GM12878 (cell line): ENCODE measurements around the gene BNIP5. TPM values are rescaled to one million over a fixed set of nuclear protein-coding genes. Genes with fewer than 3 reads are reported as not detected.

Source experiments
- ATAC-seq: fragments of 200-7000 bp; cut with Tn5 transposase; 3 replicates; pipeline ENCODE4 v1.9.1; 2020; ENCODE audit warnings: mild to moderate bottlenecking, moderate library complexity
- BruUV-seq: library from RNA; stranded (reverse); fragments of 400-500 nt; replicated peaks from 2 replicates; lab custom pipeline; 2021; lab: Mats Ljungman, UMichigan
- CTCF ChIA-PET: fragments of 300-600 bp; sonication (Branson Sonifier 250); formaldehyde crosslinking; extraction: SDS; loops from one replicate; lab custom pipeline; 2021; ENCODE audit warnings: inconsistent platforms; lab: Yijun Ruan, JAX
- POLR2A ChIA-PET: fragments of 350-600 bp; formaldehyde crosslinking; extraction: SDS; loops from one replicate; lab custom pipeline; 2021; ENCODE audit warnings: inconsistent platforms; lab: Charles Lee
- RAD21 ChIA-PET: fragments of 300-600 bp; sonication (Branson Sonifier 250); formaldehyde crosslinking; loops from one replicate; lab custom pipeline; 2023; ENCODE audit warnings: antibody characterized with exemption; ENCODE audit not compliant: unreplicated experiment; lab: Charles Lee
- SMC1A ChIA-PET: fragments of 300-600 bp; sonication (Branson Sonifier 250); formaldehyde crosslinking; loops from one replicate; lab custom pipeline; 2023; ENCODE audit not compliant: unreplicated experiment, uncharacterized antibody; lab: Charles Lee
- DNase-seq: peaks from one replicate; pipeline ENCODE4 v3.0.0-alpha.2; 2011; ENCODE audit warnings: low read depth, low spot score
- FAIRE-seq: peaks from 3 replicates; lab custom pipeline; 2011; peaks lifted over from hg19 to GRCh38; lab: Jason Lieb, UNC
- H2AFZ ChIP-seq: 2 replicates; pipeline ENCODE4 v1.6.0; 2011; ENCODE audit warnings: low read depth, low read length, control low read depth; ENCODE audit not compliant: control insufficient read depth
- H3K27ac ChIP-seq: 2 replicates; pipeline ENCODE4 v1.5.1; 2011; ENCODE audit warnings: control low read depth; ENCODE audit not compliant: control insufficient read depth, insufficient read depth
- H3K27me3 ChIP-seq, 2 experiments: replicated peaks in 1 of 2; 2 replicates each; pipeline versions ENCODE4 v1.6.0 to v1.6.1; 2011; ENCODE audit warnings: low read length in 1 of 2; ENCODE audit not compliant: control insufficient read depth in 2 of 2, insufficient read depth in 2 of 2
- H3K36me3 ChIP-seq, 2 experiments: 2 replicates each; pipeline ENCODE4 v1.5.1; 2011; ENCODE audit warnings: low read length in 1 of 2; ENCODE audit not compliant: control insufficient read depth in 2 of 2, insufficient read depth in 2 of 2
- H3K4me1 ChIP-seq: 2 replicates; pipeline ENCODE4 v1.6.1; 2011; ENCODE audit warnings: mild to moderate bottlenecking, low read length, moderate library complexity, mixed read lengths; ENCODE audit not compliant: control insufficient read depth, insufficient read depth
- H3K4me2 ChIP-seq: 2 replicates; pipeline ENCODE4 v1.6.0; 2011; ENCODE audit warnings: control low read depth; ENCODE audit not compliant: control insufficient read depth, insufficient read depth
- H3K4me3 ChIP-seq: fragments of 200-600 bp; sonication (generic); 2 replicates; pipeline ENCODE4 v1.5.1; 2016
- H3K79me2 ChIP-seq: 2 replicates; pipeline ENCODE4 v1.6.0; 2011; ENCODE audit warnings: low read length; ENCODE audit not compliant: control insufficient read depth, insufficient read depth
- H3K9ac ChIP-seq: 2 replicates; pipeline ENCODE4 v1.8.0; 2011; ENCODE audit warnings: low read length, control low read depth, mixed read lengths; ENCODE audit not compliant: control insufficient read depth, insufficient read depth
- H3K9me3 ChIP-seq: replicated peaks from 3 replicates; pipeline ENCODE4 v1.5.1; 2011; ENCODE audit warnings: mild to moderate bottlenecking, low read length; ENCODE audit not compliant: control insufficient read depth, insufficient read depth
- H4K20me1 ChIP-seq: 2 replicates; pipeline ENCODE4 v1.6.0; 2011; ENCODE audit not compliant: control insufficient read depth, insufficient read depth
- E2F4 ChIP-seq: IDR thresholded peaks from 2 replicates; pipeline ENCODE4 v1.6.1; 2012; ENCODE audit warnings: low read depth, low read length, improper control_type of control experiment
- GABPA ChIP-seq: IDR thresholded peaks from 2 replicates; pipeline ENCODE4 v1.6.1; 2014; ENCODE audit warnings: antibody characterized with exemption, low read depth, mild to moderate bottlenecking, inconsistent platforms
- HSF1 ChIP-seq: fragments of 150-350 bp; IDR thresholded peaks from 2 replicates; pipeline ENCODE4 v1.6.1; 2014; ENCODE audit warnings: mild to moderate bottlenecking, low read depth, low read length
- IRF3 ChIP-seq: fragments of 450-650 bp; IDR thresholded peaks from 2 replicates; pipeline ENCODE4 v1.6.1; 2014; ENCODE audit warnings: mild to moderate bottlenecking
- JUNB ChIP-seq: IDR thresholded peaks from 2 replicates; pipeline ENCODE4 v1.6.1; 2016; ENCODE audit warnings: antibody characterized with exemption, mild to moderate bottlenecking
- JUND ChIP-seq: IDR thresholded peaks from 2 replicates; pipeline ENCODE4 v1.6.1; 2012; ENCODE audit warnings: low read depth, mild to moderate bottlenecking, low read length, improper control_type of control experiment, moderate library complexity
- MYB ChIP-seq: fragments of 150-350 bp; IDR thresholded peaks from 2 replicates; pipeline ENCODE4 v1.6.1; 2014; ENCODE audit warnings: mild to moderate bottlenecking, low read depth, low read length, borderline replicate concordance
- NFIC ChIP-seq: IDR thresholded peaks from 2 replicates; pipeline ENCODE4 v1.6.1; 2012; ENCODE audit warnings: low read depth, mild to moderate bottlenecking, inconsistent platforms, low read length, moderate library complexity
- POLR2A ChIP-seq: IDR thresholded peaks from 2 replicates; pipeline ENCODE4 v1.6.1; 2011; ENCODE audit warnings: low read depth, mild to moderate bottlenecking, low read length
- RB1 ChIP-seq: fragments of 450-650 bp; formaldehyde crosslinking; IDR thresholded peaks from 2 replicates; pipeline ENCODE4 v1.6.1; 2017; ENCODE audit warnings: mild to moderate bottlenecking, borderline replicate concordance
- SKIL ChIP-seq: fragments of 450-650 bp; IDR thresholded peaks from 2 replicates; pipeline ENCODE4 v1.6.1; 2017; ENCODE audit warnings: mild to moderate bottlenecking, low read depth, inconsistent platforms; ENCODE audit not compliant: poor library complexity, severe bottlenecking
- SMARCA5 ChIP-seq: fragments of 450-650 bp; IDR thresholded peaks from 2 replicates; pipeline ENCODE4 v1.6.1; 2017; ENCODE audit warnings: mild to moderate bottlenecking
- TCF7 ChIP-seq: IDR thresholded peaks from 2 replicates; pipeline ENCODE4 v1.6.1; 2014; ENCODE audit warnings: antibody characterized with exemption, borderline replicate concordance
- USF1 ChIP-seq: IDR thresholded peaks from 2 replicates; pipeline ENCODE4 v1.6.1; 2011; ENCODE audit warnings: borderline replicate concordance, low read depth, mild to moderate bottlenecking, moderate library complexity, mixed read lengths, low read length; ENCODE audit not compliant: insufficient read depth; ENCODE audit errors: extremely low read length
- WGBS: methylation state at CpG from one replicate; pipeline ENCODE4 v1.1.6; 2016; ENCODE audit warnings: low lambda C conversion rate; ENCODE audit not compliant: insufficient replicate concordance, insufficient coverage; ENCODE audit errors: missing lambda C conversion rate; 5-methylcytosine and 5-hydroxymethylcytosine counted together
- in situ Hi-C: fragments of 300-500 bp; cut with MboI; formaldehyde crosslinking; loops from 9 replicates; pipeline ENCODE4 v1.14.3; 2018; ENCODE audit warnings: mixed read lengths
- intact Hi-C: fragments of 100-400 bp; cut with micrococcal nuclease; formaldehyde crosslinking; loops from one replicate; pipeline ENCODE4 v1.14.2; 2022; ENCODE audit not compliant: unreplicated experiment
- polyA plus RNA-seq, 11 experiments: library from polyadenylated mRNA; depleted of rRNA in 4 of 11; unstranded in 6 of 11; stranded (reverse) in 5 of 11; fragments of >200 nt; fragmentation: Nextera tagmentation in 4 of 11; fragmentation: Illumina TruSeq in 1 of 11; extraction: Ambion mirVana in 4 of 11; extraction: Trizol in 1 of 11; gene quantifications; 1 replicate in 1 of 11; 2 replicates in 10 of 11; pipeline versions ENCODE4 v1.2.1 to v1.2.3, GENCODE V29; 2011 to 2016; ENCODE audit warnings: inconsistent platforms in 2 of 11, missing spikeins in 2 of 11, low read depth in 1 of 11
- total RNA-seq, 4 experiments: library from RNA; depleted of rRNA in 3 of 4; stranded (reverse); fragments of >200 nt in 3 of 4; fragmentation: Illumina TruSeq in 1 of 4; extraction: Trizol in 1 of 4; gene quantifications; 2 replicates each; pipeline versions ENCODE4 v1.2.1 to v1.2.3, GENCODE V29; 2013 to 2021

BNIP5 gene
- total and polyA plus RNA-seq, 10 of the 15 experiments (the other 5 are each of a cell fraction or from before 2014, with no cell fraction given): 0.02 to 0.68 (median 0.05) TPM; not detected in 2

GRCh38 chr6:36378936-36379335 is 42.2 kb upstream of the BNIP5 start:
- 54% methylated on average over 10 of the region's 10 CpGs for WGBS
- Histone ChIP-seq H2AFZ (no peak overlapping the region), H3K36me3 (no peaks in the 10 kb centered on the region), H4K20me1 (no peaks in the 10 kb centered on the region), H3K4me1 (peaks cover 56% of the 10 kb centered on the region), H3K9ac (no peak overlapping the region), H3K27me3 (no peaks in the 10 kb centered on the region), H3K9me3 (no peaks in the 10 kb centered on the region), H3K4me3 (no peak overlapping the region), H3K4me2 (peak overlapping the region; percentile 39; the same call in 1 of the 2 replicates), H3K79me2 (no peaks in the 10 kb centered on the region), H3K27ac (no peak overlapping the region)
- ChIA-PET SMC1A (interaction anchor here (0.7 kb wide), 1 partner anchor 102 kb away, joined by 3 read pairs; no protein-coding TSS in a partner anchor), CTCF (interaction anchor here (1.0 to 1.5 kb wide), 2 partner anchors 29 to 204 kb away, joined by 3 read pairs; no protein-coding TSS in a partner anchor), POLR2A (interaction anchor here (0.6 to 1.0 kb wide), 2 partner anchors 21 to 179 kb away, joined by 3 to 4 read pairs; no protein-coding TSS in a partner anchor), RAD21 (no interaction called here)
- in situ Hi-C loops: no loop called here
- no TSS peak for BruUV-seq
- ATAC-seq: no peak
- TF ChIP-seq MYB (no peak), IRF3 (no peak), JUNB (no peak), HSF1 (no peak), JUND (no peak), TCF7 (no peak), SMARCA5 (no peak), USF1 (no peak), NFIC (no peak), SKIL (no peak), POLR2A (no peak), RB1 (no peak), GABPA (no peak), E2F4 (no peak)
- FAIRE-seq: no peak
- intact Hi-C loops: no loop called here
- DNase-seq: no peak
